BJ (cell line): ENCODE results near the gene NHP2. TPM values are rescaled to one million over a fixed set of nuclear protein-coding genes. Genes with fewer than 3 reads are reported as not detected.

Experiments used
- polyA plus RNA-seq: library from polyadenylated mRNA; depleted of rRNA; stranded (reverse); fragments of >200 nt; gene quantifications from 2 replicates; pipeline ENCODE4 v1.2.3, GENCODE V29; 2011; rRNA removed

Gene NHP2
- polyA plus RNA-seq, 1 experiment: 131 TPM

Other genes starting within 250 kb of the NHP2 start
- gene PROP1, start 157.6 kb downstream of the NHP2 start, polyA plus RNA-seq: not detected in 2 replicates
- gene N4BP3, start 40.4 kb downstream of the NHP2 start, polyA plus RNA-seq: 0.02 and 0.04 TPM in 2 replicates
- 25.3 and 39.6 TPM in 2 replicates for gene RMND5B, start 22.9 kb downstream of the NHP2 start, polyA plus RNA-seq
- gene GMCL2, start 33.5 kb upstream of the NHP2 start, polyA plus RNA-seq: not detected in 2 replicates
- gene HNRNPAB, start 50.6 kb upstream of the NHP2 start, polyA plus RNA-seq: 59.3 and 80.3 TPM in 2 replicates
- 34.3 and 48.5 TPM in 2 replicates for gene PHYKPL, start 78.9 kb upstream of the NHP2 start, polyA plus RNA-seq